CD4-positive, alpha-beta T cell treated with Interferon gamma for 1 hour (primary cell): ENCODE data around the gene ARMC3.
"Not testable (repeated sequence)": the region's sequence is repeated elsewhere in the genome, so short reads cannot be mapped to it uniquely, and the experiment has no call there.

Experiments used
- DNase-seq: peaks from one replicate; pipeline ENCODE4 v3.0.0-alpha.2; 2020

ARMC3 gene

GRCh38 chr10:22929053-22929452 is 1.2 kb downstream of the ARMC3 start:
- not testable (repeated sequence) for DNase-seq

GRCh38 chr10:22931948-22932347 is 4.1 kb downstream of the ARMC3 start:
- no peak for DNase-seq

GRCh38 chr10:22932626-22933370 is 4.9 kb downstream of the ARMC3 start:
- no peak for DNase-seq

- DNase-seq: no peak
These were observed 6.9 kb downstream of the ARMC3 start for GRCh38 chr10:22934726-22935125.

- DNase-seq: no peak
These were observed 14.6 kb downstream of the ARMC3 start for GRCh38 chr10:22942437-22942836.

GRCh38 chr10:22945934-22946673 is 18.3 kb downstream of the ARMC3 start:
- no peak for DNase-seq

GRCh38 chr10:22954970-22955369 is 27.1 kb downstream of the ARMC3 start:
- no peak for DNase-seq

- DNase-seq: no peak
These were observed 30.5 kb downstream of the ARMC3 start for GRCh38 chr10:22958338-22958737.

GRCh38 chr10:22959292-22959691 is 31.4 kb downstream of the ARMC3 start:
- DNase-seq: no peak

- no peak for DNase-seq
These were observed 32.1 kb downstream of the ARMC3 start for GRCh38 chr10:22959950-22960349.

- no peak for DNase-seq
These were observed 35.0 kb downstream of the ARMC3 start for GRCh38 chr10:22962817-22963216.

GRCh38 chr10:22969704-22970103 is 41.9 kb downstream of the ARMC3 start:
- no peak for DNase-seq

GRCh38 chr10:22976534-22976933 is 48.7 kb downstream of the ARMC3 start:
- DNase-seq: no peak

GRCh38 chr10:22977751-22978150 is 49.9 kb downstream of the ARMC3 start:
- DNase-seq: no peak

- no peak for DNase-seq
These were observed 50.4 kb downstream of the ARMC3 start for GRCh38 chr10:22978287-22978686.

- DNase-seq: no peak
These were observed 51.1 kb downstream of the ARMC3 start for GRCh38 chr10:22978918-22979317.

GRCh38 chr10:22980822-22981221 is 53.0 kb downstream of the ARMC3 start:
- DNase-seq: no peak

- DNase-seq: no peak
These were observed 56.2 kb downstream of the ARMC3 start for GRCh38 chr10:22984066-22984465.

GRCh38 chr10:22986771-22987542 is 59.1 kb downstream of the ARMC3 start:
- DNase-seq: no peak

- DNase-seq: peak; percentile 50
These were observed 60.9 kb downstream of the ARMC3 start for GRCh38 chr10:22988581-22989360.

- no peak for DNase-seq
These were observed 62.6 kb downstream of the ARMC3 start for GRCh38 chr10:22990443-22990842.

- DNase-seq: no peak
These were observed 64.2 kb downstream of the ARMC3 start for GRCh38 chr10:22992075-22992474.

- no peak for DNase-seq
These were observed 64.8 kb downstream of the ARMC3 start for GRCh38 chr10:22992621-22993020.
